Measurements from ENCODE around the gene JAZF1.

GRCh38 chr7:27883696-27884095 lies 296.9 kb downstream of the JAZF1 start:
- TF ChIP-seq CTCF (IDR thresholded peaks at IDR 0.05), result no peak
- no peak for TF ChIP-seq POLR2A (IDR thresholded peaks at IDR 0.05)

Data from testis (tissue), 2 donors.